ENCODE results near the gene PTDSS2. TPM values are rescaled to one million over a fixed set of nuclear protein-coding genes. Genes with fewer than 3 reads are reported as not detected.

PTDSS2 gene
- total and polyA plus RNA-seq, 2 donors (not counting 1 experiment from before 2014, with no cell fraction given): 22.1 to 29.0 TPM

DNA sequence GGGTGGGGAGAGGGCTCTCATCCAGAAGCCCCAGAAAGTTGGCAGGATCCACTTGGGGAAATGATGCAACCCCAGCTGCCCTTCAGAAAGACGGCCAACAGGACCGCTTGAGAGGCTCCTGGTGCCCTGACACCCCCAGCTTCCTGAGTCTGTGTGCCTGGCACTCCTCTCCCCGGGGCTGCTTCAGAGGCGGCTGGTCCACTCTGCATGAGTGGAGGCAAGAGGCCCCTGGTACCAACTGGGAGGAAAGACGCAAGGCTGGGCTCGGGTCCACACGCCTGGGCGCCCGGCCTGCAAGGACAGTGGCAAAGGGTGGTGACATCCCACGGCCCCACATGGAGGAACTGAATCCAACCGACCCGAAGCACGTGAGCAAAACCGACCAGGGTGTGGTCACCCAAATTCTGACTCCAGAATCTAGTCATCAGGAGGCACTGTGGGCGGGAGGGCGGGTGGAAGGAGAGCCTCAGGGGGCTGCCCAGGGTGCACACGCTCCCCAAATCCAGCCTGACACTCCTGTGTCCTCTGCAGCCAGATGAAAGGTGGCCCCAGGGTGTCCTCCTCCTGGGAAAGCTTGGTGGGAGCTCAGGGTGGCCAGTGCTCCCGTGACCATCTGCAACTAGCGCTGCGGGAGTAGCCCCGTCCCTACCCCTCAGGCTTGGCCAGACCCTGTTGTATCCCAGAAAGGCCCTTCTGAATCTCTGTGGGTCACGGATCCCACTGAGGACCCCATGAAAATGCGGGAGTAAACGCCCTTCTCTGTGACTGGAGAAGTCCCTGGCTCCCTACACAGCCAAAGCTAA lies 53.3 kb downstream of the PTDSS2 start:
- Histone ChIP-seq H3K27me3 (replicated peaks in 1 of 4; ENCODE audit: control extremely low read depth in 1 of 4, control insufficient read depth in 3 of 4, insufficient read depth in 4 of 4, low read length in 3 of 4) (peaks cover 0 to 10% (median 0%) of the 10 kb centered on the region in 4 experiments), H2AFZ (ENCODE audit: insufficient read depth, low read depth, low read length, poor library complexity, severe bottlenecking) (no peak overlapping the region), H3K27ac (ENCODE audit: low read length in 2 of 2) (peak overlapping the region in 1 of 2 donors; percentile 36), H3K9ac (ENCODE audit: low read length) (peak overlapping the region; percentile 51), H3K4me3 (ENCODE audit: control extremely low read depth in 1 of 5, extremely low read depth in 1 of 5, insufficient read depth in 1 of 5, low read depth in 2 of 5, low read length in 4 of 5) (peak overlapping the region in 3 of 5 experiments; percentile 18 to 38 (median 33)), H3K4me2 (replicated peaks; ENCODE audit: low read depth, low read length, poor library complexity, severe bottlenecking) (peak overlapping the region; percentile 100), H3K79me2 (ENCODE audit: control insufficient read depth, insufficient read depth, low read length) (peaks cover 46% of the 10 kb centered on the region), H3K36me3 (replicated peaks in 1 of 2; ENCODE audit: control extremely low read depth in 1 of 2, control insufficient read depth in 1 of 2, extremely low read depth in 1 of 2, insufficient read depth in 2 of 2, low read length in 1 of 2) (peaks cover 0 to 33% of the 10 kb centered on the region in 2 experiments), H3K4me1 (ENCODE audit: control insufficient read depth in 2 of 2, insufficient read depth in 2 of 2, low read length in 2 of 2) (peaks cover 28 to 49% of the 10 kb centered on the region in 2 donors), H3K9me3 (ENCODE audit: control extremely low read depth in 1 of 3, control insufficient read depth in 2 of 3, insufficient read depth in 1 of 3, low read length in 2 of 3) (peaks cover 0 to 2% (median 0%) of the 10 kb centered on the region in 3 donors), H4K20me1 (ENCODE audit: control insufficient read depth, insufficient read depth, low read length, poor library complexity, severe bottlenecking) (peaks cover 62% of the 10 kb centered on the region)
- no peak for TF ChIP-seq EZH2 (IDR thresholded peaks at IDR 0.05; ENCODE audit: borderline replicate concordance, insufficient read depth, low read depth, low read length, poor library complexity, severe bottlenecking)
- TF ChIP-seq, protein P1, sequence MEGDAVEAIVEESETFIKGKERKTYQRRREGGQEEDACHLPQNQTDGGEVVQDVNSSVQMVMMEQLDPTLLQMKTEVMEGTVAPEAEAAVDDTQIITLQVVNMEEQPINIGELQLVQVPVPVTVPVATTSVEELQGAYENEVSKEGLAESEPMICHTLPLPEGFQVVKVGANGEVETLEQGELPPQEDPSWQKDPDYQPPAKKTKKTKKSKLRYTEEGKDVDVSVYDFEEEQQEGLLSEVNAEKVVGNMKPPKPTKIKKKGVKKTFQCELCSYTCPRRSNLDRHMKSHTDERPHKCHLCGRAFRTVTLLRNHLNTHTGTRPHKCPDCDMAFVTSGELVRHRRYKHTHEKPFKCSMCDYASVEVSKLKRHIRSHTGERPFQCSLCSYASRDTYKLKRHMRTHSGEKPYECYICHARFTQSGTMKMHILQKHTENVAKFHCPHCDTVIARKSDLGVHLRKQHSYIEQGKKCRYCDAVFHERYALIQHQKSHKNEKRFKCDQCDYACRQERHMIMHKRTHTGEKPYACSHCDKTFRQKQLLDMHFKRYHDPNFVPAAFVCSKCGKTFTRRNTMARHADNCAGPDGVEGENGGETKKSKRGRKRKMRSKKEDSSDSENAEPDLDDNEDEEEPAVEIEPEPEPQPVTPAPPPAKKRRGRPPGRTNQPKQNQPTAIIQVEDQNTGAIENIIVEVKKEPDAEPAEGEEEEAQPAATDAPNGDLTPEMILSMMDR (IDR thresholded peaks at IDR 0.05): no peak
- Mint-ChIP-seq H3K4me3 (peak overlapping the region; percentile 76), H3K27me3 (no peaks in the 10 kb centered on the region), H3K4me1 (peaks cover 42% of the 10 kb centered on the region), H3K27ac (peak overlapping the region; percentile 81), H3K9me3 (ENCODE audit: insufficient read depth) (no peaks in the 10 kb centered on the region)
- intact Hi-C loops (cut with micrococcal nuclease): no loop called here
- WGBS (ENCODE audit: insufficient coverage): 84% methylated on average over 24 of the region's 24 CpGs
- DNase-seq: peak; percentile 49
- ChIA-PET POLR2A (interaction anchor here (0.5 to 0.6 kb wide), 2 partner anchors 11 to 13 kb away, joined by 3 to 5 read pairs; no protein-coding TSS in a partner anchor), CTCF (no interaction called here)
- ATAC-seq (ENCODE audit: low read depth): no peak

Data from B cell (primary cell).